Tongue (tissue), 3 donors: ENCODE measurements around the gene CMYA5. TPM values are rescaled to one million over a fixed set of nuclear protein-coding genes. Genes with fewer than 3 reads are reported as not detected.

Experiments used
- DNase-seq: peaks from one replicate; pipeline ENCODE4 v3.0.0-alpha.2; 2015
- small RNA-seq: library from RNA; depleted of rRNA; stranded (forward); fragments of <200 nt; gene quantifications from one replicate; pipeline ENCODE3, GENCODE V24; 2014; ENCODE audit warnings: low replicate concordance
- total RNA-seq: library from RNA; depleted of rRNA; stranded (reverse); fragments of >200 nt; gene quantifications from one replicate; pipeline ENCODE4 v1.2.3, GENCODE V29; 2014

Gene CMYA5
- total RNA-seq, 1 donor from 2014 or later, result 739 TPM

GRCh38 chr5:79837761-79838551, 148.3 kb downstream of the CMYA5 start:
- DNase-seq, result peak; percentile 70

- no peak for DNase-seq
These were observed 150.7 kb downstream of the CMYA5 start for GRCh38 chr5:79840084-79840990.

- DNase-seq, result no peak
These were observed 151.5 kb downstream of the CMYA5 start for GRCh38 chr5:79841172-79841571.

GRCh38 chr5:79842006-79842881, 152.6 kb downstream of the CMYA5 start:
- DNase-seq, result no peak

GRCh38 chr5:79842991-79843390, 153.4 kb downstream of the CMYA5 start:
- no peak for DNase-seq

DNA sequence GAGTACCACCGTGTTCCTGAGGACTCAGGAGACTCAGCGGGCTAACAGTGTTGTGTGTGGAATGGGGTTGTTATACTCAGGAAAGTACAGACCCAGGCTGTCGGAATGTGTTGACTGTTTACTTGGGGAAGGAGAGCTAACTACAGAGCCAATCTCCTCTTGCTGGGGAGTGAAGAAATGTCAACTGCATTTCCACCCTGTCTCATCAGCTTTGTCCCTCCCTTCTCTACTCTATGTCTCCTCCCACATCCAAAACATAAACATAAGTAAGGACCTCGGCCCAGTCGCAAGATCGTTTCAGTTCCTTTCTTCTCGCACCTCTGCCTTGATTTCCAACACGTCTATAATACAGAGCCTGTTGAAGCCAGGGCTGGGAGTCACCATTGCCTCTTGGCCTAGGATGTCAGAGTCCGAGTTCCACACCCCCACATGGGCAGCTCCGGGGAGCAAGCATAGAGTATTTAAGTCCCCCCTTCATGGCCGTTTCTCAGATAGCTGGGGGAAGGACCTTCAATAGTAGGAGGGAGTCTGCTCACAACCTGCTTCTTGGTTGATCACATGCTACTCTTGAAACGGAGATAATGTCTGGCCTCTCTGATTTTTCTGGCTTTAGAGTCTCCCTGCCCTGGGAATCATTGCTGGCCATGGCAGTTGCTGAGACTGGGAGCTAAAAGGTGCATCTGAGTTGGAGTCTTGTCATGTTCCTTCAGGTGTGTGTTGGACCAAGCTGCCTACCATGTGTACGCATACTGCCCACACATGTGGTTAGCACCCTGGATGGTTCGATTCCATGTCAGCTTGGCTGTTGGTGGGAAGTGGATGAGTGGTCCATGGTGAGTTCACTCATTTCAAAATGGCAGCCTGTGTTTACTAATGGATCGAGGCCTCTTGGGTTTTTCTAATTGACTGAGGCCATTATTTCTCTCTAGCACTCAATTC, 154.1 kb downstream of the CMYA5 start:
- no peak for DNase-seq

DNA sequence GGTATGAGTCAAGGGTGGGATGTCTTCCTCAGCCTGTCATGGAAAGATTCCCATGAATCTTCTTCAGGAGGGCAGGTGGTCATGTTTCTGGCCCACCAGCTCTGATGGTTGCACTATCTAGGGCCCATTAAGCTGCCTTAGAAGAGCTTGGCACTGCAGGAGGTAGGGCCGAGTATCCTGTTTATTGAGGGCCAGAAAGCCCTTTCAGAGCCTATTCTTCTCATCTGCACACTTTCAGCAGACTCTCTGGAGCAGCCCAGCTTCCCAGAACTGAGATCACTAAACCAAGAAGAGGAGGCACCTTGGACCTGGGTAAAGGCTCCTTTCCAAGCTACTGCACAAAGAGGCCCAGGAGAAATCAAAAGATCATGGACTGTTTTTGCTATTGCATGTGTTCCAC, 154.9 kb downstream of the CMYA5 start:
- peak; percentile 48 for DNase-seq

GRCh38 chr5:79845448-79846197, 156.0 kb downstream of the CMYA5 start:
- DNase-seq, result peak; percentile 66

DNA sequence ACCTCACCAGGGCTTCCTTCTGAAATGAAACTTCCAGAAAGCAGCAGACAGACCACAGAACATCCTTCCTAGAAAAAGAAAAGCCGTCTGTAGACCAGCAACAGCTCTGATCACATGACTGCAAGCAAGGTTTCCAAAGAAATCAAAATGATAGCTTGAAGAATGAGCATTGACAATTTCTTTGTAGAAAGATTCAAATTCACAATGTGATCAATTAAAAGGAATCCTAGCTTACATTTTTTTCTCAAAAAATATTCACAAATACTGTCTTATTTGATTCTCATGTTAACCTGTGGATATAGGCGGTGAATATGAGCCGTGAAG, 156.5 kb downstream of the CMYA5 start:
- no peak for DNase-seq

DNA sequence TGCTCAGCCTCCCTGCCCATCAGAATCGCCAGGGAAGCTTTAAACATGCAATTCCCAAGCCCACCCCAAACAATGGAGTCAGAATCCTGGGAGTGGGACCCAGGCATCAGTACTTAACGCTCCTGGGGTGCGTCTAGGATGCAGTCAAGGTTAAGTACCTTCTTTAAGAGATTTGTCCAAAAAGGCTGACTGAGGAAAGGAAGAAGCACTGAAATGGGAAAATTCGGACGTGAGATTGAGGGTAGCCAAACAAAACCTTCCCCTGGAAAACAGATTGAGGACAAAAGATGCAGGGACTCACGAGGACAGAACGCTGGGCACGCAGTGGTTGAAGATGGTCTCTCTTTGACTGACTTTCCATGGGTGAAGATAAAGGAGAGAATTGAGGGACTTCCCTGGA, 157.9 kb downstream of the CMYA5 start:
- DNase-seq, result no peak

- DNase-seq, result no peak
These were observed 159.4 kb downstream of the CMYA5 start for GRCh38 chr5:79849061-79849460.

Small RNA genes within 50 kb of the gene (small RNA-seq; reads per million reads assigned to genes)
- not detected for gene AC008496.1

Other genes starting within 250 kb of the CMYA5 start
- 42.1 TPM for gene HOMER1, start 175.7 kb upstream of the CMYA5 start, total RNA-seq
- gene TENT2, start 77.4 kb upstream of the CMYA5 start, total RNA-seq, result 75.3 TPM